ENCODE data around the gene DDIT4L. TPM values are rescaled to one million over a fixed set of nuclear protein-coding genes. Genes with fewer than 3 reads are reported as not detected.
A peak's percentile ranks its signal among the peaks of the same experiment; 100 is the strongest.

The DDIT4L gene
- total RNA-seq, 1 experiment from 2014 or later: 2.1 TPM

DNA sequence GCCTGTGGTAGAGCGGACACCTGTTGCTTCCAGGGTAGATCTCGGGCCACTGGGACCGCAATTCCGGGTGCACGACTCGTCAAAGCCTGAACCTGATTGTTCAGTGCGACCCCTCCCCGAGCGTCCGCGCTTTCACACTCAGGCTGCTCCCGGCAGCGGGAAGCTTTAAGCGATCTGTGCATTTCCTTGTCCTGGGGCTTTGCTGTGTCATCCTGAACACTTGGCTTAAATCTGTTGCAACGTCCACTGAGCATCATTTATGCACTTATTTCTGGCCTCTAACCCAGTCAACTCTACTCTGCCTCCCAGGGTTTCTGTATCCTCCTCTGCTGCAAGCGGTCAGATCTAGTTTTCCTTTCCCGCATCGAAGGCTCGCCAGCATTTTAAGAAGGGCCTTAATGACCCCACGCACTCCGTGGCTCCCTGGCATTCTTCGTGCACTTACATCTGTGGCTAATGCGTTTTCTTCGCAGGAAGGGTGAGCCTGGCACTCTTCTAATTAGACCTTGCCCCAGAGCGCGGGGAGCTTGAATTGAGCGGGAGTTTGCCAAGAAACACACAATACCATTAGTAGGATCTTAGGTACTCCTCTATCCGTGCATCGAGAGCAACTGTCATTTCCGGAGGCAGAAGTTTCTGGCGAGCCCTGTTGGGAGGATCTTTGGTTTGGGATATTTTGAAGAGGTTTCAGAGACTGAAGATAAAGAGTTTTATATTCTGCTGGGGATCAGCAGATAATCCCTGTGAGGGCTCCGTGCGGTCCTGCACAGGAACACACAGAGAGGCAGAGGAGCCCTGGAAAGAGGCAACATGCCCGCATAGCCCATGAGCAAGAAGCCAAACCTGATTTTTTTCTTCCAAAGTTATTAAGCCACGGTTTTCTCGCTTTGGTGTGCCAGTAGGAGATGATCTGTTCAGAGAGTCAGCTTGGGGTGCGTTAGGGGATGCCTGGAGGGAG lies 654 bp upstream of the DDIT4L start:
- Mint-ChIP-seq H3K9me3 (no peaks in the 10 kb centered on the region; a peak in 1 of 5 replicates), H3K27ac (peak overlapping the region in 1 of 3 experiments; percentile 13; a peak in 1 of 7 replicates), H3K4me1 (peaks cover 30 to 32% of the 10 kb centered on the region in 2 experiments), H3K36me3 (ENCODE audit: insufficient read depth in 1 of 3, low read depth in 3 of 3) (peaks cover 0 to 14% (median 0%) of the 10 kb centered on the region in 3 experiments; a peak in 5 of 7 replicates), H3K27me3 (ENCODE audit: low read depth) (peaks cover 36% of the 10 kb centered on the region), H3K4me3 (peak overlapping the region; percentile 79 to 87)
- Histone ChIP-seq H2BK15ac (ENCODE audit: low read depth, low read length) (no peak overlapping the region), H3K18ac (ENCODE audit: insufficient read length, low read depth, low read length) (no peak overlapping the region), H2BK20ac (ENCODE audit: low read depth, low read length, poor library complexity, severe bottlenecking) (no peak overlapping the region), H3T11ph (ENCODE audit: low read length) (no peak overlapping the region), H4K8ac (replicated peaks; ENCODE audit: insufficient read length, low read depth, low read length) (no peak overlapping the region), H2AK5ac (ENCODE audit: insufficient read length, low read length) (no peak overlapping the region), H3K9ac (ENCODE audit: extremely low read depth, insufficient read length, low read length) (peak overlapping the region; percentile 52), H3K4me2 (ENCODE audit: insufficient read depth, insufficient read length, low read length) (peak overlapping the region; percentile 76), H3K9me3 (ENCODE audit: control insufficient read depth, low read depth, low read length) (no peaks in the 10 kb centered on the region), H3K4ac (ENCODE audit: low read depth, low read length) (no peak overlapping the region), H3K23ac (ENCODE audit: insufficient read length, low read depth, low read length) (no peak overlapping the region), H3K27me3 (ENCODE audit: insufficient read depth, low read length) (peaks cover 4% of the 10 kb centered on the region; the same call in 1 of the 2 replicates), H3K4me1 (ENCODE audit: insufficient read depth, low read length) (no peaks in the 10 kb centered on the region; the same call in 1 of the 2 replicates), H3K14ac (ENCODE audit: insufficient read depth, low read length) (no peak overlapping the region), H4K5ac (ENCODE audit: insufficient read length, low read depth, low read length) (no peak overlapping the region), H2BK120ac (ENCODE audit: low read depth, low read length, poor library complexity, severe bottlenecking) (no peak overlapping the region), H2BK12ac (ENCODE audit: insufficient read length, low read depth, low read length) (no peak overlapping the region), H3K79me1 (ENCODE audit: insufficient read depth, low read depth, low read length, poor library complexity, severe bottlenecking) (no peaks in the 10 kb centered on the region), H3K27ac (ENCODE audit: insufficient read length, low read depth, low read length) (no peak overlapping the region), H2BK5ac (ENCODE audit: insufficient read length, low read length) (no peak overlapping the region), H2AFZ (ENCODE audit: low read length) (peak overlapping the region; percentile 81), H3K23me2 (ENCODE audit: insufficient read length, low read depth, low read length, poor library complexity, severe bottlenecking) (peaks cover 13% of the 10 kb centered on the region), H3K56ac (ENCODE audit: insufficient read length, low read depth, low read length) (no peak overlapping the region), H3K79me2 (ENCODE audit: insufficient read depth, low read length) (no peaks in the 10 kb centered on the region), H4K20me1 (ENCODE audit: control insufficient read depth, insufficient read depth, insufficient read length) (no peaks in the 10 kb centered on the region), H4K91ac (ENCODE audit: insufficient read length, low read depth, low read length) (no peak overlapping the region)
- WGBS (ENCODE audit: extremely low coverage, insufficient read length, low lambda C conversion rate): no CpG with 5 or more reads among the region's 37 CpGs
- TF ChIP-seq, protein P1, sequence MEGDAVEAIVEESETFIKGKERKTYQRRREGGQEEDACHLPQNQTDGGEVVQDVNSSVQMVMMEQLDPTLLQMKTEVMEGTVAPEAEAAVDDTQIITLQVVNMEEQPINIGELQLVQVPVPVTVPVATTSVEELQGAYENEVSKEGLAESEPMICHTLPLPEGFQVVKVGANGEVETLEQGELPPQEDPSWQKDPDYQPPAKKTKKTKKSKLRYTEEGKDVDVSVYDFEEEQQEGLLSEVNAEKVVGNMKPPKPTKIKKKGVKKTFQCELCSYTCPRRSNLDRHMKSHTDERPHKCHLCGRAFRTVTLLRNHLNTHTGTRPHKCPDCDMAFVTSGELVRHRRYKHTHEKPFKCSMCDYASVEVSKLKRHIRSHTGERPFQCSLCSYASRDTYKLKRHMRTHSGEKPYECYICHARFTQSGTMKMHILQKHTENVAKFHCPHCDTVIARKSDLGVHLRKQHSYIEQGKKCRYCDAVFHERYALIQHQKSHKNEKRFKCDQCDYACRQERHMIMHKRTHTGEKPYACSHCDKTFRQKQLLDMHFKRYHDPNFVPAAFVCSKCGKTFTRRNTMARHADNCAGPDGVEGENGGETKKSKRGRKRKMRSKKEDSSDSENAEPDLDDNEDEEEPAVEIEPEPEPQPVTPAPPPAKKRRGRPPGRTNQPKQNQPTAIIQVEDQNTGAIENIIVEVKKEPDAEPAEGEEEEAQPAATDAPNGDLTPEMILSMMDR (conservative IDR thresholded peaks at IDR 0.05): no peak
- DNase-seq: peak; percentile 36
